Activated CD8-positive, alpha-beta memory T cell treated with anti-CD3 and anti-CD28 coated beads for 24 hours (primary cell): Measurements from ENCODE around the gene HNF4A.

ENCODE experiments used
- DNase-seq: peaks from one replicate; pipeline ENCODE4 v3.0.0-alpha.2; 2020

Gene HNF4A

GRCh38 chr20:44406572-44407137 is 51.2 kb downstream of the HNF4A start:
- no peak for DNase-seq

GRCh38 chr20:44407402-44408184 is 52.1 kb downstream of the HNF4A start:
- DNase-seq, result no peak

- DNase-seq, result no peak
Observed at GRCh38 chr20:44409132-44409600, 53.7 kb downstream of the HNF4A start.

GRCh38 chr20:44410583-44411019 is 55.1 kb downstream of the HNF4A start:
- DNase-seq, result no peak

GRCh38 chr20:44411020-44411756 is 55.7 kb downstream of the HNF4A start:
- no peak for DNase-seq

- DNase-seq, result no peak
Observed at GRCh38 chr20:44411757-44412401, 56.4 kb downstream of the HNF4A start.

- no peak for DNase-seq
Observed at GRCh38 chr20:44412402-44413144, 57.1 kb downstream of the HNF4A start.

- no peak for DNase-seq
Observed at GRCh38 chr20:44413575-44414345, 58.3 kb downstream of the HNF4A start.

GRCh38 chr20:44414346-44414714 is 58.8 kb downstream of the HNF4A start:
- DNase-seq, result no peak

- DNase-seq, result no peak
Observed at GRCh38 chr20:44414808-44415207, 59.3 kb downstream of the HNF4A start.

- DNase-seq, result no peak
Observed at GRCh38 chr20:44415833-44416715, 60.6 kb downstream of the HNF4A start.

- DNase-seq, result no peak
Observed at GRCh38 chr20:44418069-44418905, 62.8 kb downstream of the HNF4A start.

GRCh38 chr20:44419131-44419844 is 63.8 kb downstream of the HNF4A start:
- no peak for DNase-seq

- no peak for DNase-seq
Observed at GRCh38 chr20:44420497-44420896, 65.0 kb downstream of the HNF4A start.

GRCh38 chr20:44422083-44422482 is 66.6 kb downstream of the HNF4A start:
- no peak for DNase-seq

- DNase-seq, result no peak
Observed at GRCh38 chr20:44423480-44423879, 68.0 kb downstream of the HNF4A start.

GRCh38 chr20:44424039-44424495 is 68.6 kb downstream of the HNF4A start:
- DNase-seq, result no peak

GRCh38 chr20:44425923-44426322 is 70.4 kb downstream of the HNF4A start:
- no peak for DNase-seq
